HCT116 (cell line): ENCODE data around the gene MAST4. TPM values are rescaled to one million over a fixed set of nuclear protein-coding genes. Genes with fewer than 3 reads are reported as not detected.

Experiments
- ATAC-seq: fragments of 200-7000 bp; cut with Tn5 transposase; 2 replicates; pipeline ENCODE4 v1.9.1; 2020; ENCODE audit warnings: mild to moderate bottlenecking, moderate library complexity
- BruUV-seq: library from RNA; stranded (reverse); fragments of 400-500 nt; replicated peaks from 2 replicates; lab custom pipeline; 2021; lab: Mats Ljungman, UMichigan
- CTCF ChIA-PET: fragments of 300-600 bp; sonication (Branson Sonifier 250); formaldehyde crosslinking; loops from one replicate; lab custom pipeline; 2021; ENCODE audit warnings: antibody characterized with exemption; lab: Charles Lee
- POLR2A ChIA-PET: fragments of 300-600, 350-600 bp; sonication (Branson Sonifier 250); formaldehyde crosslinking; loops from one replicate; lab custom pipeline; 2021; ENCODE audit warnings: antibody characterized with exemption; lab: Charles Lee
- RAD21 ChIA-PET, 2 experiments: fragments of 300-600 bp; sonication (Branson Sonifier 250); formaldehyde crosslinking; loops; one replicate each; lab custom pipeline; 2023; ENCODE audit warnings: low total read pairs in 2 of 2; ENCODE audit not compliant: uncharacterized antibody in 2 of 2, unreplicated experiment in 2 of 2, low non-redundant PET in 1 of 2; lab: Charles Lee
- DNase-seq: peaks from one replicate; pipeline ENCODE4 v3.0.0-alpha.2; 2010; ENCODE audit warnings: low read depth, low spot score
- H2AFZ ChIP-seq: fragments of 200-600 bp; shearing (Covaris generic), sonication (generic); 2 replicates; pipeline ENCODE4 v1.6.1; 2017; ENCODE audit warnings: low read depth, mixed run types, mixed read lengths, antibody characterized with exemption, low read length; ENCODE audit not compliant: poor library complexity, severe bottlenecking
- H3K27ac ChIP-seq: 2 replicates; pipeline ENCODE4 v1.5.1; 2012; ENCODE audit warnings: low read depth, low read length
- H3K27me3 ChIP-seq: fragments of 200-600 bp; sonication (generic); 2 replicates; pipeline ENCODE4 v1.6.1; 2016; ENCODE audit warnings: mixed run types, low read length, mixed read lengths; ENCODE audit not compliant: insufficient read depth
- H3K36me3 ChIP-seq, 2 experiments: fragments of 200-500 bp in 1 of 2; fragments of 200-600 bp in 1 of 2; sonication (Bioruptor generic) in 1 of 2; sonication (generic) in 1 of 2; 2 replicates each; pipeline versions ENCODE4 v1.5.1 to v1.6.1; 2014 to 2016; ENCODE audit warnings: low read length in 2 of 2, inconsistent platforms in 1 of 2, mixed read lengths in 1 of 2, mixed run types in 1 of 2; ENCODE audit not compliant: insufficient read depth in 2 of 2, control insufficient read depth in 1 of 2
- H3K4me1 ChIP-seq, 2 experiments: fragments of 200-600 bp in 1 of 2; sonication (generic) in 1 of 2; 2 replicates each; pipeline versions ENCODE4 v1.5.1 to v1.6.1; 2012 to 2017; ENCODE audit warnings: low read length in 2 of 2, inconsistent platforms in 1 of 2, mild to moderate bottlenecking in 1 of 2, mixed read lengths in 1 of 2, mixed run types in 1 of 2, moderate library complexity in 1 of 2; ENCODE audit not compliant: insufficient read depth in 2 of 2, control insufficient read depth in 1 of 2
- H3K4me2 ChIP-seq: fragments of 200-600 bp; sonication (generic); 2 replicates; pipeline ENCODE4 v1.6.1; 2017; ENCODE audit warnings: mixed run types, low read length, mixed read lengths
- H3K4me3 ChIP-seq, 2 experiments: fragments of 200-600 bp in 1 of 2; sonication (generic) in 1 of 2; replicated peaks in 1 of 2; 2 replicates each; pipeline ENCODE4 v1.5.1; 2011 to 2016; ENCODE audit warnings: low read length in 2 of 2, control low read depth in 1 of 2, low read depth in 1 of 2, mild to moderate bottlenecking in 1 of 2, mixed read lengths in 1 of 2, mixed run types in 1 of 2
- H3K79me2 ChIP-seq: fragments of 200-600 bp; sonication (generic); 2 replicates; pipeline ENCODE4 v1.6.1; 2017; ENCODE audit warnings: mild to moderate bottlenecking, mixed run types, low read length, moderate library complexity, mixed read lengths; ENCODE audit not compliant: insufficient read depth
- H3K9ac ChIP-seq: fragments of 200-600 bp; sonication (generic); 2 replicates; pipeline ENCODE4 v1.6.1; 2016; ENCODE audit warnings: low read length, mixed read lengths
- H3K9me2 ChIP-seq: fragments of 200-600 bp; sonication (generic), shearing (Covaris generic); 2 replicates; pipeline ENCODE4 v1.6.1; 2017; ENCODE audit warnings: mixed run types, mild to moderate bottlenecking, moderate library complexity; ENCODE audit not compliant: insufficient read depth
- H3K9me3 ChIP-seq, 2 experiments: fragments of 200-500 bp in 1 of 2; fragments of 200-600 bp in 1 of 2; sonication (Bioruptor generic) in 1 of 2; sonication (generic) in 1 of 2; 2 replicates each; pipeline ENCODE4 v1.6.1; 2014 to 2017; ENCODE audit warnings: low read length in 2 of 2, mixed read lengths in 2 of 2, inconsistent platforms in 1 of 2, low read depth in 1 of 2, mild to moderate bottlenecking in 1 of 2, mixed run types in 1 of 2, moderate library complexity in 1 of 2; ENCODE audit not compliant: control insufficient read depth in 1 of 2, insufficient read depth in 1 of 2
- H4K20me1 ChIP-seq: fragments of 200-600 bp; sonication (generic), shearing (Covaris generic); 2 replicates; pipeline ENCODE4 v1.6.1; 2017; ENCODE audit warnings: mixed run types, mild to moderate bottlenecking, moderate library complexity; ENCODE audit not compliant: insufficient read depth
- ATF3 ChIP-seq: IDR thresholded peaks from 2 replicates; pipeline ENCODE4 v1.6.1; 2012
- CEBPB ChIP-seq: IDR thresholded peaks from 2 replicates; pipeline ENCODE4 v1.6.1; 2012; ENCODE audit warnings: low read depth
- CTCF ChIP-seq, 3 experiments: fragments of 200-600 bp in 1 of 3; sonication (generic) in 1 of 3; IDR thresholded peaks in 2 of 3; conservative IDR thresholded peaks in 1 of 3; 2 replicates each; pipeline ENCODE4 v1.5.1; 2012 to 2017; ENCODE audit warnings: low read depth in 2 of 3, low read length in 2 of 3, antibody characterized with exemption in 1 of 3, borderline replicate concordance in 1 of 3, control low read depth in 1 of 3, mild to moderate bottlenecking in 1 of 3, mixed read lengths in 1 of 3, mixed run types in 1 of 3, moderate library complexity in 1 of 3; ENCODE audit not compliant: insufficient read depth in 1 of 3
- ELF1 ChIP-seq: IDR thresholded peaks from 2 replicates; pipeline ENCODE4 v1.6.1; 2012; ENCODE audit warnings: low read depth, borderline replicate concordance
- JUND ChIP-seq: IDR thresholded peaks from 2 replicates; pipeline ENCODE4 v1.6.1; 2012
- POLR2A ChIP-seq: IDR thresholded peaks from 2 replicates; pipeline ENCODE4 v1.7.0; 2011; ENCODE audit warnings: borderline replicate concordance; ENCODE audit not compliant: insufficient read depth, insufficient read length; ENCODE audit errors: extremely low read depth
- REST ChIP-seq: IDR thresholded peaks from 2 replicates; pipeline ENCODE4 v1.6.1; 2012; ENCODE audit warnings: low read depth
- SP1 ChIP-seq: IDR thresholded peaks from 2 replicates; pipeline ENCODE4 v1.6.1; 2012; ENCODE audit warnings: low read depth
- TCF7L2 ChIP-seq: IDR thresholded peaks from 2 replicates; pipeline ENCODE4 v1.7.0; 2011; ENCODE audit warnings: borderline replicate concordance, inconsistent platforms; ENCODE audit not compliant: insufficient read depth, insufficient read length; ENCODE audit errors: extremely low read depth
- intact Hi-C: fragments of 100-400 bp; cut with micrococcal nuclease; formaldehyde crosslinking; loops from 2 replicates; pipeline ENCODE4 v1.10.0; 2022
- total RNA-seq: library from RNA; stranded (reverse); gene quantifications from one replicate; pipeline ENCODE4 v1.2.1, GENCODE V29; 2021; ENCODE audit not compliant: unreplicated experiment

MAST4 gene
- total RNA-seq, 1 experiment from 2014 or later: 1.1 TPM

- POLR2A ChIA-PET: interaction anchor here (1.1 kb wide), 1 partner anchor 10 kb away, joined by 4 read pairs; no protein-coding TSS in a partner anchor
- H2AFZ ChIP-seq: no peak overlapping the region
- RAD21 ChIA-PET: no interaction called here
- no peaks in the 10 kb centered on the region for H3K9me3 ChIP-seq
- DNase-seq (no peak), ATAC-seq (no peak)
- H4K20me1 ChIP-seq: no peaks in the 10 kb centered on the region
- no peak overlapping the region for H3K4me3 ChIP-seq
- intact Hi-C loops: loop anchor here (10.0 kb wide), 1 partner anchor 897 kb away; no protein-coding TSS in a partner anchor
- H3K36me3 ChIP-seq: no peaks in the 10 kb centered on the region
- peaks cover 2 to 22% of the 10 kb centered on the region in 2 experiments; a peak in 3 of 4 replicates for H3K4me1 ChIP-seq
- H3K4me2 ChIP-seq: no peak overlapping the region
- H3K79me2 ChIP-seq: no peaks in the 10 kb centered on the region
- no peaks in the 10 kb centered on the region for H3K27me3 ChIP-seq
- no peaks in the 10 kb centered on the region for H3K9me2 ChIP-seq
- CTCF ChIA-PET: interaction anchor here (1.3 kb wide), 1 partner anchor 36 kb away, joined by 3 read pairs; no protein-coding TSS in a partner anchor
- H3K27ac ChIP-seq: no peak overlapping the region
- H3K9ac ChIP-seq: no peak overlapping the region
- TF ChIP-seq SP1 (no peak), POLR2A (no peak), ELF1 (no peak), CEBPB (no peak), JUND (no peak), TCF7L2 (no peak), REST (no peak), ATF3 (no peak), CTCF (IDR thresholded peaks at IDR 0.05 in 2 of 3, conservative IDR thresholded peaks at IDR 0.05 in 1 of 3; ENCODE audit: borderline replicate concordance in 1 of 3, insufficient read depth in 1 of 3, low read depth in 2 of 3, low read length in 2 of 3) (no peak)
- BruUV-seq: no TSS peak
These were observed 605.8 kb downstream of the MAST4 start for GRCh38 chr5:67201897-67202549.
